Transverse colon (tissue), 4 donors: ENCODE results near the gene NCKIPSD. TPM values are rescaled to one million over a fixed set of nuclear protein-coding genes. Genes with fewer than 3 reads are reported as not detected.

Experiments used
- DNase-seq: peaks from one replicate; pipeline ENCODE4 v3.0.0-alpha.2; 2019
- H3K27ac ChIP-seq, 4 donors: fragments of 200-600 bp; sonication (generic); 2 replicates each; pipeline ENCODE4 v1.5.1; 2016 to 2018; ENCODE audit warnings: inconsistent platforms in 4 of 4
- H3K27me3 ChIP-seq: fragments of 200-600 bp; sonication (generic); 2 replicates; pipeline ENCODE4 v1.5.1; 2017; ENCODE audit warnings: inconsistent platforms
- H3K36me3 ChIP-seq, 4 donors: fragments of 200-600 bp; sonication (generic); 2 replicates each; pipeline ENCODE4 v1.5.1; 2017 to 2019; ENCODE audit warnings: inconsistent platforms in 4 of 4
- H3K4me1 ChIP-seq, 4 donors: fragments of 200-600 bp; sonication (generic); 2 replicates each; pipeline ENCODE4 v1.5.1; 2017 to 2020; ENCODE audit warnings: inconsistent platforms in 4 of 4
- H3K4me3 ChIP-seq, 4 donors: fragments of 200-600 bp; sonication (generic); 1 replicate in 1 of 4; 2 replicates in 3 of 4; pipeline versions ENCODE4 v1.5.1 to v1.6.1; 2017 to 2019; ENCODE audit warnings: inconsistent platforms in 4 of 4
- H3K9me3 ChIP-seq, 2 donors: fragments of 200-600 bp; sonication (generic); 2 replicates each; pipeline ENCODE4 v1.5.1; 2017 to 2019; ENCODE audit warnings: inconsistent platforms in 2 of 2
- EP300 ChIP-seq: sonication (generic); formaldehyde crosslinking; IDR thresholded peaks from one replicate; pipeline ENCODE4 v1.6.1; 2017; ENCODE audit warnings: antibody characterized with exemption, low read depth
- POLR2A ChIP-seq: fragments of 450-650 bp; IDR thresholded peaks from one replicate; pipeline ENCODE4 v1.6.1; 2016; ENCODE audit warnings: antibody characterized with exemption, mild to moderate bottlenecking, moderate library complexity
- POLR2AphosphoS5 ChIP-seq, 3 donors: sonication (generic); formaldehyde crosslinking; IDR thresholded peaks; one replicate each; pipeline ENCODE4 v1.6.1; 2016; ENCODE audit warnings: antibody characterized with exemption in 3 of 3
- WGBS, 2 donors: methylation state at CpG; one replicate each; pipeline ENCODE4 v1.1.5; 2018; ENCODE audit warnings: low coverage in 1 of 2; 5-methylcytosine and 5-hydroxymethylcytosine counted together
- in situ Hi-C, 4 donors: fragments of 200-750 bp; cut with MboI; loops; one replicate each; pipeline versions ENCODE4 v1.15.0 to v1.15.1; 2017; ENCODE audit warnings: low sequenced_read_pairs in 3 of 4, low pct_ligation_motif_present in 1 of 4, low pct_unique_long_range_greater_than_20kb in 1 of 4
- intact Hi-C: fragments of 100-400 bp; cut with DNase I; formaldehyde crosslinking; loops from one replicate; pipeline ENCODE4 v1.15.1; 2023; ENCODE audit warnings: low total_unique reads
- total RNA-seq, 4 donors: library from RNA; depleted of rRNA; stranded (reverse); fragments of >200 nt; gene quantifications; one replicate each; pipeline ENCODE4 v1.1.0, GENCODE V29; 2016
- TF ChIP-seq, protein P1 (sequence below), 5 experiments: fragments of 200-600 bp in 3 of 5; fragments of 450-650 bp in 2 of 5; sonication (generic) in 3 of 5; IDR thresholded peaks; 1 replicate in 2 of 5; 2 replicates in 3 of 5; pipeline ENCODE4 v1.5.1; 2016 to 2017; ENCODE audit warnings: antibody characterized with exemption in 5 of 5, inconsistent platforms in 3 of 5, mild to moderate bottlenecking in 2 of 5, moderate library complexity in 1 of 5

The NCKIPSD gene
- total RNA-seq, 4 donors from 2014 or later = 42.3 to 74.6 (median 49.2) TPM

- H3K4me1 ChIP-seq = peaks cover 22 to 31% (median 25%) of the 10 kb centered on the region in 4 donors
- H3K9me3 ChIP-seq = no peaks in the 10 kb centered on the region
- WGBS, 2 donors = 96% methylated on average over 17 of the region's 17 CpGs; no CpG with 5 or more reads in 1 of the 2 donors
- TF ChIP-seq POLR2AphosphoS5 (IDR thresholded peaks at IDR 0.05) (no peak), POLR2A (no peak), EP300 (no peak)
- TF ChIP-seq, protein P1, sequence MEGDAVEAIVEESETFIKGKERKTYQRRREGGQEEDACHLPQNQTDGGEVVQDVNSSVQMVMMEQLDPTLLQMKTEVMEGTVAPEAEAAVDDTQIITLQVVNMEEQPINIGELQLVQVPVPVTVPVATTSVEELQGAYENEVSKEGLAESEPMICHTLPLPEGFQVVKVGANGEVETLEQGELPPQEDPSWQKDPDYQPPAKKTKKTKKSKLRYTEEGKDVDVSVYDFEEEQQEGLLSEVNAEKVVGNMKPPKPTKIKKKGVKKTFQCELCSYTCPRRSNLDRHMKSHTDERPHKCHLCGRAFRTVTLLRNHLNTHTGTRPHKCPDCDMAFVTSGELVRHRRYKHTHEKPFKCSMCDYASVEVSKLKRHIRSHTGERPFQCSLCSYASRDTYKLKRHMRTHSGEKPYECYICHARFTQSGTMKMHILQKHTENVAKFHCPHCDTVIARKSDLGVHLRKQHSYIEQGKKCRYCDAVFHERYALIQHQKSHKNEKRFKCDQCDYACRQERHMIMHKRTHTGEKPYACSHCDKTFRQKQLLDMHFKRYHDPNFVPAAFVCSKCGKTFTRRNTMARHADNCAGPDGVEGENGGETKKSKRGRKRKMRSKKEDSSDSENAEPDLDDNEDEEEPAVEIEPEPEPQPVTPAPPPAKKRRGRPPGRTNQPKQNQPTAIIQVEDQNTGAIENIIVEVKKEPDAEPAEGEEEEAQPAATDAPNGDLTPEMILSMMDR (IDR thresholded peaks at IDR 0.05) = no peak
- peaks cover 0 to 18% (median 4%) of the 10 kb centered on the region in 4 donors for H3K36me3 ChIP-seq
- in situ Hi-C loops = no loop called here
- no peak for DNase-seq
- H3K4me3 ChIP-seq = no peak overlapping the region
- intact Hi-C loops = no loop called here
- no peak overlapping the region for H3K27ac ChIP-seq
- no peaks in the 10 kb centered on the region for H3K27me3 ChIP-seq
Observed at GRCh38 chr3:48681974-48682610, 3.6 kb downstream of the NCKIPSD start.

DNA sequence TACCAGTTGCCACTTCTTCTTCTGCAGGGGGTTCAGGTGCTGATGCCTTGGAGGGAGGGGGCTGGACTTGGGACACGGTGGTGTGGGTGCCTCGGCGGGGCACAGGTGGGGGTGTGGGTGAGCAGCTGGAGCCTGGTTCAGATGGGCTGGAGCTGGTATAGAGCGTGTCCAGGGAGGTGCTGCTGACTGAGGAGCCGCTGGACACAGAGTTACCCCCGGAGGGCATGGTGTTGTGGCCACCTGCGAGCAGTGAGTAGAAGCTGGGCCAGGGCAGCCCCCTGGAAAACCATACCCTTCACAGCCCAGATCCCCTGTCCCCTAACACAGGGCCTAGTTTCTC lies 4.2 kb downstream of the NCKIPSD start:
- H3K4me3 ChIP-seq = no peak overlapping the region
- no peaks in the 10 kb centered on the region for H3K27me3 ChIP-seq
- H3K4me1 ChIP-seq = peaks cover 18 to 28% (median 23%) of the 10 kb centered on the region in 4 donors
- peaks cover 0 to 18% (median 4%) of the 10 kb centered on the region in 4 donors for H3K36me3 ChIP-seq
- intact Hi-C loops (no loop called here), in situ Hi-C loops (no loop called here)
- no peaks in the 10 kb centered on the region for H3K9me3 ChIP-seq
- 96% methylated on average over 7 of the region's 7 CpGs; no CpG with 5 or more reads in 1 of the 2 donors for WGBS, 2 donors
- TF ChIP-seq EP300 (no peak), POLR2A (no peak), POLR2AphosphoS5 (IDR thresholded peaks at IDR 0.05) (no peak)
- TF ChIP-seq, protein P1 (IDR thresholded peaks at IDR 0.05) = no peak
- no peak overlapping the region for H3K27ac ChIP-seq
- DNase-seq = no peak

- Histone ChIP-seq H3K4me3 (no peak overlapping the region), H3K36me3 (peaks cover 0 to 18% (median 4%) of the 10 kb centered on the region in 4 donors), H3K27me3 (no peaks in the 10 kb centered on the region), H3K27ac (no peak overlapping the region), H3K4me1 (peaks cover 13 to 22% (median 18%) of the 10 kb centered on the region in 4 donors), H3K9me3 (no peaks in the 10 kb centered on the region)
- intact Hi-C loops (no loop called here), in situ Hi-C loops (no loop called here)
- TF ChIP-seq POLR2AphosphoS5 (IDR thresholded peaks at IDR 0.05) (no peak), EP300 (no peak), POLR2A (no peak)
- TF ChIP-seq, protein P1 (IDR thresholded peaks at IDR 0.05) = no peak
- DNase-seq = no peak
- WGBS, 2 donors = 96% methylated on average over 17 of the region's 17 CpGs; no CpG with 5 or more reads in 1 of the 2 donors
Observed at GRCh38 chr3:48680811-48681540, 4.7 kb downstream of the NCKIPSD start.
